HG03439 (cell line): ENCODE measurements around the gene AFG3L2.

Experiments
- ATAC-seq: cut with Tn5 transposase; IDR thresholded peaks from one replicate; pipeline ENCODE4 v1.9.1; 2021; ENCODE audit warnings: mild to moderate bottlenecking, moderate library complexity; ENCODE audit not compliant: unreplicated experiment

The AFG3L2 gene

DNA sequence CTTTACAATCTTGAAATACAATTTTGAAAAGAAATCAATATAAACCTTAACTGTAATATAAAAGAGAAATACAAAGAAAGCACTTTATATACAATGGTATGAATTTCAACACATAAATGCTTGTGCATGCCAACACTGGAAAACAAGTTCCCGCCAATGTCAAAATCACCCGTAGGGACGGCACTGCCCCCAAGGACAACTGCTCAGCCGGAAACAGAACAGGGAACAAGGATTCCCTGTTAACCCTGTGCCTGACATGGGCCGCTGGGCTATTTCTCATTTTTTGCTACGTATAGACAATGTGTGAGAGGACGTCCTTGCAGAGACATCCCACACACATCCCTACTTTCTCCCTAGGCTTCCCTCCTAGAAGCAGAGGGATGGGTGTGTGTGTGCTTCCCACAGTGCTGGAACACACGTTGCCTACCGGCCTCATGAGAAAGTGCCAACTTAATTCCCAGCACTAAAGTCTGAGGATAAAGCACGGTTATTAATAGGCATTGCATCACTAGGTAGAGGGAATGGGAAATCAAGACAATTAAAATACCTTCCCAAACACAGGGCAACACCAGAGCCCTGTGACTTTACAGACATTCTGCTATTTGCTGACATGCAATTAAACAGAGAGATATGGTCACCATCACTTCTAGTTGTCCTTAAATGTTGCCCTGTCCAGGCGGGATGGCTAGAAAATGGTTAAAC is 14.4 kb downstream of the AFG3L2 start:
- no peak for ATAC-seq

DNA sequence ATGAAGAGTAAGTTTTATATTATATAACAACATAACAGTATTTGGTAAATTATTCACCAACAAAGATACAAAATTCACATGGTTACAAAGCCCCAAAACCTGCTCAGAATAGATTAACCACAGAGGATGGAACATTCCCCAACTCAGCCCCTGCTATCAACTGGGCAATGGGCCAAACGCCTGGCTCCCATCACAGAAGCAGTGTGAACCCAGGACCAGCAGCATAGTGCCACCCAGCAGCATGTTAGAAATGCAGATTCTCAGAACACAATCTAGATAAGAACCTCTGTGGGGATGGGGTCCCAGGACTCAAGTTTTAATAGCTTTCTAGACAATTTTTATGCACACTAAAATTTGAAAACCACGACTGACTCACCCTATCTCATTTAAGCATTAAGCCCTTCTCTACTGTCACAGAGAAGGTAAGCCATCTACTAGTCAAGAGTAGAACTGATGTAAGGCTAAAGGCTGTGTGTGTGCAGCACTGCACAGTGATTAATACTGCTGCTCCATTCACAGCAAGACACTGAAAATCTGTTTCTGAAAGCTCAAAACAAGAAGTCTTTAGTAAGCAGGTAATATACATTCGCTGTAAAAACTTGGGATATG is 15.2 kb downstream of the AFG3L2 start:
- ATAC-seq: no peak

DNA sequence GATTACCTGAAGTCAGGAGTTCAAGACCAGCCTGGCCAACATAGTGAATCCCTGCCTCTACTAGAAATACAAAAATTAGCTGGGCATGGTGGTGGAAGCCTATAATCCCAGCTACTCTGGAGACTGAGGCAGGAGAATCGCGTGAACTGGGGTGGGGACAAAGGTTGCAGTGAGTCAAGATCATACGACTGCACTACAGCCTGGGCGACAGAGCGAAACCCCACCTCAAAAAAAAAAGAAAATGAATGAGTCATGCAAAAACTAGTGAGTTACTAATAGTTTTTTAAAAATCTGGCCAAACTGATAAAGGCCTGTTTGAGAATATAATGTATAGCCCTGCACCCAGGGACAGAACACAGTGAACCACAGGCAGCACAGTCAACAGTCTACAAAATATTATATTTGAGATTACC is 17.5 kb downstream of the AFG3L2 start:
- no peak for ATAC-seq

DNA sequence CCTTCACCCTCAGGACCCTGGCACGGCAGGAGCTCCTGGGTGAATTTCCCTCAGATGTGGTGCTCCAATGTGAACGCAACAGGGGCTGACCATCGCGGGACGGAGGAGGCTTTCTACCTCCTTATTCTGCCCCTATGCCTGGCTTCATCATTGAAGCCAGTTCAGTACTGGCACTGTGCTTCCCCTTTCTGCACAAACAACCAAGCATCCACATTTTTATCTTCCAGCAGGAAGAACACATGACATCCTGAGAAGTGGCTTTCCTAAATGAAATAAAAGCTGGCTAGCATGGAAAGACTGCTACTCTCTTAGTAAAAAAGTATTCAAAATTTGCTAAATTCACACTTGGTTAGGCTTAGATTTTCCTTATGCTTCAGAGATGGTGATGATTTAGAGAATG is 24.8 kb downstream of the AFG3L2 start:
- ATAC-seq: no peak

DNA sequence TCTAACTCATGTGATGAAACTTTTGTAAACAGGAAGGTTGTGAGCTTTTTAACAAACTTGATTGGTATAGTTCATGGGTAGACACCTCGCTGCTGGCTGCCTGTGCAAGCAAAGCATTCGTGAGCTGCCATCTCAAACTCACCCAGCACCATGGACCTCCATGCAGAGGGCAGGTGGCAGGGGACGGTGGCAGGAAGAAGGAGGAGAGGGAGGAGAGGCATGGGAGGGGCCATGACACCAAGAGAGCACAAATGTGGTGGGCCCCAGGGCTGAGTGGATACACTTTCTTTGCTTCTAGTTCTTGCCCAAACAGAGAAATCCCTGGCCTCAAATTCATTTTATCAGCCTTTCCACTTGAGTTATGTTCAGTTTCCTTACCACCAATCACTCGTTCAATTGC is 29.1 kb downstream of the AFG3L2 start:
- no peak for ATAC-seq

DNA sequence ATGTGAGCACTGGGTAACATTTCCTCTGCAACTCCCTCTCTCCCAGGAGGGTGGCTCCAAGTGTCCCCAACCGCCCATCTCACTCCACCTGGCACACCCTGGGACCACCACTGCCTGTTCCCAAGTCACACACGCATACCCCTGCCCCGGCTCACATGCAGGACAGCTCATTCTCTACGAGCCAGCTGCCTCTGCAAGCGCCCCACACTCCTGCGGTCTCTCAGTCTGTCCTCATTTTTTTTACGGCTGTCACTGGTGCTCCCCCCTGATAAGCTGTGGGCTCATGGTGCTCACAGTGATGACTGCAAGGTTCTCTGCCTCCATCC is 30.8 kb downstream of the AFG3L2 start:
- ATAC-seq: no peak

DNA sequence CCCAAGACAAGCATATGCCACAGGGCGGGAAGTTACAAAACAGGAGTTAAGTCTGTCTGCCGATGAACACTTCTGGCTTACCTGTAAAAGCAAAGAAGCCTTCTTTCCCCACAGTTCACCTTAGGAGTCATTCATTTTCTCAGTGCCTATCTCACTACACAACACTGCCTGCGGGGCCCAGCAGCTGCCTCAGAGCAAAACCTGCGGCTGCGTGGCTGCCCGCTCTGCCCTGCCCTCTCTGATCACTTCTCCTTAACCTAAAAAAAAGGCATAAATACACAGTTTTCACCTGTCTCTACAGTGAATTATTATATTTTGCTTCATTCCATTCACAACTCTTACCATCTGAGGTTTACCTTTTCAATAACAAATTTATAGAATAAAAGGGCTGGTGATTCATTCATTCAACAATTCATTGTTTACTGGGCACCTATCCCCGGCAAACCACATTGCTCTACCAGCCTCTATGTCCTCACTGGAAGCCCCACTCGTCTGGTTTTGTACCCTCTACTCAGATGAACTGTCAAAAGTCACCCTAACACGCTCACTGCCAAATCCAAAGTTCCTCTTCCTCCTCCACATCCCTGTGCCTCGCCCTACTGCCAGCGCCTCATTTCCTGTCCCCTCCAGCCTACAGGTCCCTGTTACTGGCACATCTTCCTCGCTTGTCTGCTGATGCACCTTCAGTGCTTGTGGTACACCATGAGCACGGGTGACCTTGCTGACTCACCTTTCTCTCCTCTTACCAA is 31.4 kb downstream of the AFG3L2 start:
- no peak for ATAC-seq

DNA sequence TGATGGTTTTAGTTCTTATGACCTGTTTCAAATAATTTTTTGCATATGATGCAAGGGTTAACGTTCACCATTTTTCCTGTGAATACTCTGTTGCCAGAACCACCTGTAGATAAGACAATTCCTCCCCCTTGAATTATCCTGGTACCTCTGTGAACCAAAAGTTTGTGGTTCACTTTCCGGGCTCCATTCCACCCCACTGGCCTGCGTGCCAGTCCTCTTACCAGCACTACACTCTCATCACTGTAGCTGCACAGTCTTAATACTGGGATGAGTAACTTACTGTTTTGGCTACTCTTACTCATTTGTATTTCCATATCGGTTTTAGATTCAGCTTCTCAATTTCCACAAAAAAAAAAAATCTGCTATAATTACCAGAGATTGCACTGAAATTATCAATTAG is 34.4 kb downstream of the AFG3L2 start:
- ATAC-seq: no peak

DNA sequence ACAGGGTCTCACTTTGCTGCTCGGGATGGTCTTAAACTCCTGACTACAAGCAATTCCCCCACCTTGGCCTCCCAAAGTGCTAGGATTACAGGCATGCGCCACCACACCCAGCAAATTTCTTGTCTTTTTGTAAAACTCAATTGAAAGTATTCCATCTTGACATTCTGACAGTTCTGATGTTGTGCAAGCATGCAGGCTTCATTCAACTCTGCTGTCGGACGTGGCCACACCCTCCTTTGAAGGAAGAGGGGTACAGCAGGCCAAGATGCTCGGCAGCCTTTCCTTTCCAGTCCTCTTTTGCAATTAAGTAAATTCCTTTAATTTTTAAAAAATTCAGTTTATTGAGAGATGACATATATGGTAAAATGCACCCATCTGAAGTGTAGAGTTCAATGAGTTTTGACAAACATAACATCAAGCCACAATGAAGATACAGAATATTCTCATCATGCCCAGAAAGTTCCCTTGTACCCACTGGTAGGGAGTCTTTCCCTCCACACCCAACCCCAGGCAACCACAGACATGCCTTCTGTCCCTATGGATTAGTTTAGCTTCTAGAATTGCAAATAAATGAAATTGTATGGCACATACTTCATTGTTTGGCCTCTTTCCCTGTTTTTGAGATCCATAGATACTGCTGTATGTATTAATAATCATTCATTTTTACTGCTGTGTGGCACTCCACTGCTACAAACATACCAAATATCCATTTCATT is 35.9 kb downstream of the AFG3L2 start:
- ATAC-seq: no peak

DNA sequence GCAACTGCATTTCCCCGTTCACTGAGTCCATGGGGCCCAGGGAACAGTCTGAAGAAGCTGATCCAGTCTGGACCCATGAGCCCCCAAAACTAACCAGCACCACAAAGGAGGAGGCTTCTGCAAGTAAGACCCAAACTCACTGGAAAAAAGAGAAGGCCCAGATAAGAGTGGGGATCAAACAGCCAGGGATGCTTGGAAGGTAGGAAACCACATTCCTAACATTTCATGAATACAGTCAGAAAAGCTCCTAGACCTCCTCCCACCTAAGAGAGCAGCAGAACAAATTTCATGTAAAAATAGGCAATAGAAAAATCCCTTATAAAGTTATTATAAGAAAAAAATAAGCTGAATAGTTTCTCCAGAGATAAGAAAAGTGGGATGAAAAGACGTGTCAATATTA is 38.6 kb downstream of the AFG3L2 start:
- ATAC-seq: no peak

DNA sequence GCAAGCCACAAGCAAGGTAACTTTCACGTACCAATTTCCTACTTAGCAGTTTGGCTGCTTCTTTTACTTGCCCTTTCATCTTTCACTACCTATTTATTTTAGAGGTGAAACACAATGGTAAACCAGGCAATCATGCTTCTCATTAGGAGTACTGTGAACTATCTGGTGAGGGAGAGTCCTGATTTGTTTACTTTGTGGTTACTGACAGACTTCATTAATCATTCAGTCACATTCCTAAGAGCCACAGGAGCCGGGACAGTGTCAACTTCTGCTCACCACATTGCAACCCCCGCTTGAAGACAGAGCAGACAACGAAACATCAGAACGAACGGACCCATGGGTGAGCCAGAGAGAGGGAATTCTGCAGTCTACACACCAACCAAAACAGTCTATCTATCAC is 40.1 kb downstream of the AFG3L2 start:
- no peak for ATAC-seq

DNA sequence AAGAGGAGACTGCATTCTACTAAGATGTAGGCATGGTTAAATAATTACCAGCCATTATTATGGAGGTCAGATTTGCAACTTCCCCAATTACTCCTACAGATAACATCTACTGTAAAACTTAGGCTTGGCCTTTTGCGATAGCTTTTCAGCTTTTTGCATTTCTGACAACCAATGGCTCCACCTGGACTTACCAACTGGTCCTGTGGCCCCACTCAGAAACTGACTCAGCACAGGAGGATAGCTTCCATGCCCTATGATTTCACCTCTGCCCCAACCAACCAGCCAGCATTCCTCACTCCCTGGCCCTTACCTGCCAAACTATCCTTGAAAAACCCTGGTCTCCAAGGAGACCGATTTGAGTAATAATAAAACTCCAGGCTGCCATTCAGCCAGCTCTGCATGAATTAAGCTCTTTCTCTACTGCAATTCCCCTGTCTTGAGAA is 40.8 kb downstream of the AFG3L2 start:
- ATAC-seq: no peak

DNA sequence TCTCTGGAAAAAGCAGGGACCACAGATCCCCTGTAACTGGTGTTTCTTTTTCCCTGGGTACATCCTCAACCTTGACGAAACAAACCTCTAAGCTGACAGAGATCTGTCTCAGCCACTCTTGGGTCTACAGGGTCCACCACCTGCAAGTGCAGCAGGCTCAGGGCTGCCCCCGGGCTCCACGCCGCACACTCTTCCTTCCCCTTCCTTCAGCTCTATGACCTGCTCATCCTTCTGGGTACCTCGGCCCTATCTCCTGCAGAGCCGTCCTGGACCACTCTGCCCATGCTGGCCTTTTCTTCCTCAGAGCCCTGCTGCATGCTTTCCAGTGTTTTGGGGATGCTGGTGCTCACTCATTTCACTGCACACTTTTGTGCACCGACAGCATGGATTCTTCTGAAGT is 41.5 kb downstream of the AFG3L2 start:
- ATAC-seq: no peak

DNA sequence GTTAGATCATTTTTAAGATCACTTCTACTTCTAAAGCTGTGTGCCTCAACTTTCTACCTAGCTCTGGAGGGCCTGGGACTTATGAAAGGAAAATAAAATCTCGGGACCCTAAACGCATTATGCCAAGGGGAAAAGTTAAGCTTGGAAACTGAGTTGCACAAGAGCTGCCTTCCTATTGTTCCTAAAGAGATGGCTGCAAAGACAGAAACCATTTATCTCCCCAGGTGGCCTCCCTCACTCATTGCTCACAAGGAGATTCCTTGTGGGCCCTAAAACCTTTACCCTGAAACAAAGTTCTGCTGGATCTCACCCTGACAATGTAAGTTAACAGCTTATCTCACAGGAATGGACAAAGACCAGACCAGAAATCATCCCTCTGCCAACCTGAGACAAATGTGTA is 42.2 kb downstream of the AFG3L2 start:
- ATAC-seq: no peak

DNA sequence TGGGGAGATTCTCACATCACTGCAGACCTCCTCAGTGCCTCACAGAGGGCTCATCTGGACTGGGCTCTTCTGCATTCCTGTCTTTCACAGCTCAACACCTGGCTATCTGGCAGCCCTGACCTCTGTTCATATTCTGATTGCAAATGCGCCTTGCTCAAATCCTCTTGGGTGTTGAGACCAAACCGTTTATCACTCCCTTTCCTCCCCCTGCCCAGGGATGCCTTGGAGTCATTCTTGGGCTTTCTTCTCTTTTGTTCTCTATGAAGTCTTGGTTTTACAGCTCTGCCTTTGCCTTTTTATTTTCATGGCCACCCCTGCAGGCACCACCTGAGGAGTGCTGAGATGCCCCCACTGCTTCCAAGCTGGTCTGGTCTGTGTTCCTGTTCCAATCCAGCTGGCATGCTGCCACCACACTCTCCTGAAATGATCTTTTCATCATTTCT is 42.6 kb downstream of the AFG3L2 start:
- no peak for ATAC-seq

DNA sequence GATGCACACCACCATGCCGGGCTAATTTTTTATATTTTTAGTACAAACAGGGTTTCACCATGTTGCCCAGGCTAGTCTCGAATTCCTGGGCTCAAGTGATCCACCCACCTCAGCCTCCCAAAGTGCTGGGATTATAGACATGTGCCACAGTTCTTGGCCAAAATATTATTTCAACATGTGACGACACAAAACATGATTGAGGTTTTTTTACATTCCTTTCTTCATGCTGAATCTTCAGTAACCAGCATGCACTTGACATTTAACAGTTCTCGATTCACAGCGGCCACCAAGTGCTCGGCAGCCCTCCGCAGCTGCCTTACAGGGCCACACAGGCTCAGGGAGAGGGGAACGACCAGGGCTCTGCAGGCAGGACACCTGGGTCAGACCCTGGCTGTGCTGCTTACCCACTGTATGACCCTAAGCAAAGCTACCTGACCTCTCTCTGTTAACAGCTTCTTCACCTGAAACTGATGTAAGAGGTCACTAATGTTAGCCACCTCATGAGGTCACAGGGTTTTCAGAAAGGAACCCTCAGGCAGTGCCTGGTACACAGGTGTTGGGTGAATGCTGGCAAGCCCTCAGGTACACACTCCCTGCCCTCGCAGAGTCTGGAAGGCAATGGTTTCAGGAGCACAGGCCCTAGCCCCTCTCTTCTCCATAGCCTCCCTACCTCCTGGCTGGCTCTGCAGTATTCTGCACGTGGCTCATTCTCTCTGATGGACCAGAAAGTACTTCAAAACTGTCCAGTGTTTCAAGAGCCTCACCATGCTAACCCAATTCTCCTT is 43.3 kb downstream of the AFG3L2 start:
- ATAC-seq: no peak

DNA sequence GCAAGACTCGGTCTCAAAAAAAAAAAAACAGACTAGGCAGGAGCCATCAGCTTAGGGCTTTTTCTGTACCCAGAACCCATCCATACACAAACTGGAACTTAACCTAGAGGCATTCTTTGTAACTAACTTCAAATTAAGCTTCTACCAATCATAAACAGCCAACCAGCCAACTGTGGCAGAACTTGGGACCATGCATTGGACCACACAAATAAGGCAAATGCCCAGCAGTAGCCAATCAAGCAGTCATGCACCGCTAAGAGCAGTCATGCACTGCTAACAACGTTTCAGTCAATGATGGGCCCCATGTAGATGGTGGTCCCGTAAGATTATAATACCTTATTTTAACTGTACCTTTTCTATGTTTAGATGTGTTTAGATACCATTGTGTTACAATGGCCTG is 46.3 kb downstream of the AFG3L2 start:
- no peak for ATAC-seq

DNA sequence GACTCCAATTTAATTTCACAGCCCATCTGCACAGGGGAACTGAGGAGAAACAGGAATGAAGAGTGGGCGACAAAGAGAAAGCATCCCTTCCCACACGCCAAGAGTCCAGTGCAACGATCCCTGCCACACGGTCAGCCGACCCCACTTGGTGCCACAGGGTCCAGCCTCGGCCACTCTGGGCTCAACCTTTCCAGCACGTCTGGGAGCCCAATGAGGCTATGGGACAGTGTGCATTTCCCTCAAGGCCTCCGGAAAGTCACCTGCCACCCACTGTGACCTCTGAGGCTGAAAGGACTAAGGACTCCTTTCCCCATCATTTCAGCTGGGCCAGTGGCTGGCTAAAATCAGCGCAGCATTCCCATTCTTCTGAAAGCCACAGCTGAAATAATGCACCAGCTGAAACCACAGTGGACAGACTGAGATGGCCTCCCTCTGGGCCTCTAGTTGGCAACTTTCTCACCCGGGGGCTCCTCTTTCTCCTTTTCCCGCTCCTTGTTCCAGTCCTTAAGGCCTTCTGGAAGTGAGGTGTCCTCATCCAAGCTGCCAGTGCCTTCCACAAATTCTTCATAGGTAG is 47.8 kb downstream of the AFG3L2 start:
- ATAC-seq: no peak

DNA sequence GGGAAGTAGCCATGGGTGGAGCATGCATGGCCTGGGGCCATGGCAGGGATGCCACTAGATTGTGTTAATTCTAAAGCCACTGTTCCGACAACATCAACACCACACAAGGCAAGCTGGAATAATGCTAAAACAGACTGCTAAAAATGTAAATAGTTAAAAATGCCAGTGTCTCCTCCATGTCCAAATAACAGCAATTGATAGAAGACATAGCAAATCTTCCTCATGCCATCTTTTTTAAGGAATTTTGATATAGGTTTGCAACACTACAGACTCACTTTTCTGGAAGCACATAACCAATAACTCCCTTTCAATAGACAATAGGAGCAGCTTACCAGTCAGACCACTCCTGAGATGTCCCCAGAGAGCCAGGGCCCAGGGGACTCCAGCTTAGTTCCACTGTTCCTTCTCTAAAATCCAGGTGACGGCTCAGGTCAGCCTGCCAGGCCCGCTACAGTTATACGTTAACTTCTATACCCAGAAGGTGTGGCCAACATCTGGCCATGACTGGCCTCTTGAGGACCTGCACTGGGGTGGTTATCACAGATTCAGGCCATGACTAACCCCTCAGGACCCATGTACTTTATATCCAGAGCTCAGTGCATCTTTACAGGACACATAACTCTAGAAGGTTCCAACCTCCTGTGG is 48.7 kb downstream of the AFG3L2 start:
- ATAC-seq: no peak
